Measurements from ENCODE around the gene PCNT.

DNA sequence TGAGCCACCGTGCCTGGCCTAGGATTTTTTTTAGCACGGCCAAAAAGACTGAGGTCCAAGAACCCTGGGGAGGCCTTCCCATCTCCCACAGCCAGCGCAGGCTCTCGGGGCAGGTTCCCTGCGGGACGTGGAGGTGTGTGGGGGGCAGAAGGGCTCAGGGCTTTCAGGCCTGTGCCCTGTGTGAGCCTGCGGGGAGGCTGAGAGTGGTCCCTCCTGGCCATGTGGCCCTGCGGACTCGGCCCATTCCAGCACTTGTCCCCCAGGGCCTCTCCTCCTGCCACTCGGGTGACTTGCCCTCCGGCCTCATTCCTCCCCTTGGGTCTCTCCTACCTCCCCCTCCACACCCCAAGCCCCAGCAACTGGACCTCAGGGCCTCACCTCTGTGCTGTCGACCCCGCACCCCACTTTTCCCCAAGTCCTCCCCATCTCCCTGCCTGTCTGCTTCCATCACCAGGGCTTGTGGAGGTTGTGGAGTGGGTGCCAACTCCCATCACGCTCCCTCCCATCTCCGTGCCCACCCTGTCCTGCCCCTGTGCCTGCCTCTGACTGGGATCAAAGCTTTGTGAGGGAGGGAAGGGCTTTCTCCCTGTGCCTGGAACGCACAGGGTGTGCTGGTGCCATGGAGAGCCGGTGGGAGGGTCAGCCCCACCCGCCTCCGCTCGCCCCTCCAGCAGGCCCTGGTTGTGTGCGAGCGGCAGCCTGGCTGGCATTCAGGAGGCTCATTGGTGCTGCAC lies 102.5 kb downstream of the PCNT start:
- TF ChIP-seq POLR2A (IDR thresholded peaks at IDR 0.05) (no peak), CTCF (IDR thresholded peaks at IDR 0.05 in 4 of 5, conservative IDR thresholded peaks at IDR 0.05 in 1 of 5) (no peak)
